ENCODE data around the gene MAFF.

MAFF gene

GRCh38 chr22:38248280-38248679 is 46.5 kb downstream of the MAFF start:
- no peak for DNase-seq (ENCODE audit: low read depth in 2 of 2)

GRCh38 chr22:38249301-38249700 is 47.5 kb downstream of the MAFF start:
- no peak for DNase-seq (ENCODE audit: low read depth in 2 of 2)

GRCh38 chr22:38249803-38250642 is 48.2 kb downstream of the MAFF start:
- DNase-seq (ENCODE audit: low read depth in 2 of 2) = no peak

- no peak for DNase-seq (ENCODE audit: low read depth in 2 of 2)
Observed at GRCh38 chr22:38250643-38251340, 49.0 kb downstream of the MAFF start.

DNA sequence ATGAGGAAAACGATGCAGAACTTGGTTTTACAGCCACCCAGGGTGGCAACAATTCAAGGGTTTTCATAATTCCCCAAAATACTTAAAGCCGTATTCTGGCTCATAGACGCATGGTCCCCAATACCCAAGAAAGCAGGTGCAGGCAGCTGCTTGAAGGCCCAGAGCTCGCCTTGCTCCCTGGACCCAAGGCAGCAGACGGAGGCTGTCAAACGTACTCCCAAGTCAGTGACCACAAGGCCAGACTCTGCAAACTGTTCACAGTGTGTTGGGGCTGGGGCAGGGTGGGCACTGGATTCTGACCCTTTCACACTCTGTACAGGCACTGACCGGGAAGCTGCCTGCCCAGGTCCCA is 49.5 kb downstream of the MAFF start:
- DNase-seq (ENCODE audit: low read depth in 2 of 2) = no peak

DNA sequence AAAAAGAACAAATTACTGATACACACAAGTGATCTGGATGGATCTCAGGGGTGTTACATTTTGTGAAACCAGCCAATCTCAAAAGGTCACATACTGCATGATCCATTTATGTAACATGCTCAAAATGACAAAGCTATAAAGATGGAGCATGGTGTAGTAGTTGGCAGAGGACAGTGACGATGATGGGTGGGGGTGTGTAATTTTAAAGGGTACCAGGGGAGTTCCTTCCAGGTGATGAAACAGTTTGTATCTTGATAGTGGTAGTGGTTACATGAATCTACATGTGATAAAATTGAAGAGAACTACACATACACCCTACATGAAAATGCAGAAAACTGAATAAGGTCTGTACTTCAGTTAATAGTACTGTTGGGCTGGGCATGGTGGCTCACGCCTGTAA is 53.9 kb downstream of the MAFF start:
- DNase-seq (ENCODE audit: low read depth in 2 of 2) = no peak

DNA sequence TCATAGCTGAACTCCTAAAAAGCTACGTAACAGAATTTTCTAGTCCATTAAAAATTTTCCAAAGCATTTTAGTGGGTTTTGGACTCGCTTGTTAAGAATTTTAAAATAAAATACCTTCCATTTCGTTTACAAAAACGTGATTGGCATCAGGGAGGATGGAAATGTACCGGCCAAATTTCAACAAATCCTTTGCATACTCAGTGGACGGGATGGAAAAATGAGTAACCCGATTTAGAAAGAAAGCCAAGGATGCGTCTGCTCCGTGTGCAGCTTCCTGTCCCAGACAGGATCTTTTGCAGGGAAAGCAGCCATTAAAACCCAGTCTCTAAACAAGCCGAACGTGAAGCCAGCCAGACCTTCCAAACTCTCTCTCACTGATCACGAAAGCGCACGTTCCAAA is 55.4 kb downstream of the MAFF start:
- DNase-seq (ENCODE audit: low read depth in 2 of 2) = no peak

GRCh38 chr22:38257650-38258250 is 56.0 kb downstream of the MAFF start:
- DNase-seq (ENCODE audit: low read depth in 2 of 2) = no peak

DNA sequence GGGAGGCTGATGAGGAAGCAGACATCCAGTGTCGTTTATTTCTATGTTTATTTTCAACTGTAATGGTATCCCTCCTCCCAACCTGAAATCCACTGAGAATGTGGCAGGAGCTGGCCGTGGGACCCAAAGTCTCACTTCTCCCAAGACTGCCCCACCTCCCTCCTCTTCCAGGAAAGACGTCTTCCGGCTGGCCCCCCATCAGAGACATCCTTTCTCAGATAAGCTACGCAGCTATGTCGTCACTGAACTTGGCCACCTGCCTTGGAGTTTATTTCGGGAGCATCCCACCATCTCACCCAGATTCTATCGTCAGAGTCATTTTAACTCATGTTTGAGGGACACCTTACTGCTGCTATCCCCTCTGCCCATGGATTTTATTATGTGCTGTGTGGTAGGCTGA is 57.1 kb downstream of the MAFF start:
- no peak for DNase-seq (ENCODE audit: low read depth in 2 of 2)

DNA sequence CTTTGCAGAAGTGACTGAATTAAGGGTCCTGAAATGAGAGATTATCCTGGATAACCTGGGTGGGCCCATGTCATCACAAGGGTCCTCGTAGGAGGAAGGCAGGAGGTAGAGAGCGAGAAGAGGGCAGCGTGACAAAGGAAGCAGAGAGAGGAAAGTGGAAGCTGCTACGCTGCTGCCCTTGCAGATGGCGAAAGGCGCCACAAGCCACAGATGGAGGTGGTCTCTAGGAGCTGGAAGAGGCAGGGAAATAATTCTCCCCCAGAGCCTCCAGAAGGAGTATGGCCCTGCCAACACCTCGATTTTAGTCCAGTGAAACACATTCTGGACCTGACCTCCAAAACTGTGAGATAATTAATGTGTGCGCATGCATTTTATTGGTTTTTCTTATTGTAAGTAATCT is 57.6 kb downstream of the MAFF start:
- no peak for DNase-seq (ENCODE audit: low read depth in 2 of 2)

DNA sequence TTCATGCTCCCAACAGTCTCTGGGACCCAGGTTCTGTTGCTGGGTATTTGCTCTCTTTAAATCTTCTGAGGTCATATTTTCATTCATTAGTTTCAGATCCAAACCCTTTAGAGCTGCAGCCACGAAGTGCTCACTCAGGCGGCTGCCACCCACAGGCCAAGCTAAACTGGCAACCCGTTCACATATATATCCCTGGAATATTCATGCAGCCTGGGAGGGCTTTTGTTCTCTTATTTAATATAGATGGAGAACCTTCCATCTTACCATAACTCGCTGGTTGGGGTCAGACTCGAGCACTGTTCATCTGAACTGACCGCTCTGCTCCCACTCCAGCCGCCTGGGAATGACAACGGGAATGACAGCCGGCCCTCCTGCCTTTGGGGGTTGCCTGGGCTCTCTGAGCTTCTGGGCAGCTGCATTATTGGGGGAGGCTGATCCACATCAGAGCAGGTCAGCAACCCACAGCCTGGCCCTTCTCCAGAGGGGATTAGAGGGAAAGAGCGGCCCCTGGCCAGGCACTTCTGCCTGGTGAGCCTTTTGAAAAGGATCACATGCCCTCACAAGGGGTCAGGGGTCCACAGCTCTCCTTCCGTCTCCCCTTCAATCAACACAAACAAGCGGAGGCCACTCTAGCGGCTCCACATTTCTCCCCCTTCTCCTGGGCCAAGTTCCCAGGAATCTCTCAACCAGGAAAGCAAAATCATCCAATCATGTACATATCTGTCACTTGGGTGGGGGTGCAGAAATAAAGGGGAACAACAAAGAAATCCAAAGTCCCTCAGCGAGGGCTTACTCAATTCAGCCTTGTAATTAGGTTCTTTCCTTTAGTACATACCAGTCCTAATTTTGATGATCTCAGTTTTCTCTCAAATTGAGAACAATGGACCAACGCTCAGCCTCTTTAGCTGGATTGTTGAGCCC is 59.2 kb downstream of the MAFF start:
- no peak for DNase-seq (ENCODE audit: low read depth in 2 of 2)

- DNase-seq (ENCODE audit: low read depth in 2 of 2) = peak in 1 of 2 experiments; percentile 34
Observed at GRCh38 chr22:38262051-38262795, 60.4 kb downstream of the MAFF start.

GRCh38 chr22:38264322-38264843 is 62.6 kb downstream of the MAFF start:
- no peak for DNase-seq (ENCODE audit: low read depth in 2 of 2)

All from stimulated activated CD4-positive, alpha-beta T cell treated with anti-CD3 and anti-CD28 coated beads, Interleukin-12 subunit alpha, Interleukin-12 subunit beta, amount 100 ng/mL, for 24 hours (primary cell).